ENCODE measurements around the gene GSX2. TPM values are rescaled to one million over a fixed set of nuclear protein-coding genes. Genes with fewer than 3 reads are reported as not detected.

GSX2 gene
- total and polyA plus RNA-seq, 2 of the 4 experiments (the other 2 are of a cell fraction), result not detected

DNA sequence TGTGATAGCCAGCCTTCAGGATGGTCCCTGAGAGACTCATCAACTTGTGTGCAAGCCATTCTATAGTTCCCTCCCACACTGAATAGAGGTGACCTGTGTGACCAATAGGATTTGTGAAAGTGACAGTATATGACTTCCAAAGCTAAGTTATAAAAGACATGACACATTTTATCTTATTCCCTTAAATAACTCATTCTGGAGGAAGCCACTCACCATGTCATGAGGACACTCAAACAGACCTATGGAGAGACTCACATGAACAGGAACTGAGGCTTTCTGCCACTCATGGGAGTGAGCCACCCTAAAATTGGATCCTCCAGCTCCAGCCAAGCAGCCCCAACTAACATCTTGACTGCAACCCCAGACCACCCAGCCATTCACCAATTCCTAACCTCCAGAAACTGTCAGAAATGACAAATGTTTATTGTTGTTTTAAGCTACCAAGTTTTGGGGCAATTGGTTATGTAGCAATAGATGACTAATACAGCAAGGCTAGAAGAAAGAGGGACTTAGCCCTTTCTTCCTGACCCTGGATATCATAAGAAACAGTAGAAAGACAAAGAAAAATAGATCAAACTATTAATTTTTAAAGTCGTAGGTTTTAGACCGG, 26.6 kb upstream of the GSX2 start:
- peak; percentile 88 for TF ChIP-seq CEBPB (IDR thresholded peaks at IDR 0.05; ENCODE audit: low read depth, low read length)
- no peak for TF ChIP-seq BHLHE40 (IDR thresholded peaks at IDR 0.05; ENCODE audit: low read depth, low read length)
- Histone ChIP-seq H4K91ac (ENCODE audit: insufficient read depth, low read depth, low read length) (no peak overlapping the region; the same call in 1 of the 2 replicates), H2AFZ (replicated peaks; ENCODE audit: low read length, poor library complexity) (no peak overlapping the region), H3K27ac (ENCODE audit: insufficient read depth, low read length) (no peak overlapping the region), H3K18ac (ENCODE audit: low read depth, low read length) (no peak overlapping the region), H3K4me2 (ENCODE audit: low read depth, low read length) (no peak overlapping the region), H3K14ac (replicated peaks; ENCODE audit: low read depth, low read length) (peak overlapping the region; percentile 3; the same call in 1 of the 2 replicates), H3K36me3 (ENCODE audit: control insufficient read depth, insufficient read depth, low read length) (no peaks in the 10 kb centered on the region), H3K27me3 (ENCODE audit: control insufficient read depth, insufficient read depth, low read length) (no peaks in the 10 kb centered on the region), H3K9ac (ENCODE audit: low read depth, low read length) (no peak overlapping the region), H2BK120ac (ENCODE audit: low read depth, low read length) (peak overlapping the region; percentile 16), H3K56ac (ENCODE audit: extremely low read depth, insufficient read depth, low read length) (no peak overlapping the region), H2BK15ac (ENCODE audit: low read depth, low read length) (no peak overlapping the region), H4K5ac (ENCODE audit: low read depth, low read length) (no peak overlapping the region), H3K23ac (ENCODE audit: low read depth, low read length) (no peak overlapping the region), H2AK5ac (ENCODE audit: low read depth, low read length) (peak overlapping the region; percentile 11), H2AK9ac (replicated peaks; ENCODE audit: low read depth, low read length, poor library complexity) (no peak overlapping the region), H3K9me1 (ENCODE audit: insufficient read depth, low read length) (peaks cover 7% of the 10 kb centered on the region), H3K9me3 (ENCODE audit: control insufficient read depth, insufficient read depth, low read length) (no peaks in the 10 kb centered on the region), H4K8ac (ENCODE audit: low read depth in 2 of 2, low read length in 2 of 2) (no peak overlapping the region), H3K79me1 (ENCODE audit: low read depth in 1 of 2, low read length in 2 of 2) (peaks cover 0 to 11% of the 10 kb centered on the region in 2 experiments; a peak in 2 of 4 replicates), H2BK5ac (ENCODE audit: low read depth, low read length, poor library complexity, severe bottlenecking) (no peak overlapping the region), H3K4me1 (ENCODE audit: control insufficient read depth, insufficient read depth, low read length) (peaks cover 10% of the 10 kb centered on the region), H3K4ac (ENCODE audit: low read depth, low read length) (peak overlapping the region; percentile 17), H4K20me1 (ENCODE audit: insufficient read depth, low read length) (no peaks in the 10 kb centered on the region), H3K4me3 (ENCODE audit: insufficient read depth, low read depth, low read length) (no peak overlapping the region), H2BK20ac (ENCODE audit: low read depth, low read length) (peak overlapping the region; percentile 73; the same call in 1 of the 2 replicates)
- no CpG with 5 or more reads among the region's 2 CpGs for WGBS, 2 experiments (ENCODE audit: extremely low coverage in 2 of 2, insufficient read length in 1 of 2)
- POLR2A ChIA-PET (ENCODE audit: unreplicated experiment), result no interaction called here
- no TSS peak for BruUV-seq (replicated peaks)
- in situ Hi-C loops (cut with MboI; ENCODE audit: low sequenced_read_pairs) (loop anchor here (25.0 kb wide), 1 partner anchor 1061 kb away; no protein-coding TSS in a partner anchor), intact Hi-C loops (cut with micrococcal nuclease) (no loop called here), dilution Hi-C loops (cut with HindIII; ENCODE audit: low sequenced_read_pairs, unreplicated experiment) (no loop called here)
- ATAC-seq (ENCODE audit: low read depth) (peak; percentile 13; the same call in 1 of the 2 replicates), DNase-seq (peak; percentile 60)
- CTCF ChIA-PET, result no interaction called here

All from IMR-90 (cell line).